Mesendoderm (in vitro differentiated cells): ENCODE data around the gene PPP4C.

Experiments
- DNase-seq: peaks from one replicate; pipeline ENCODE4 v3.0.0; 2013
- H2AK5ac ChIP-seq: 2 replicates; pipeline ENCODE4 v1.6.1; 2013; ENCODE audit warnings: low read length, inconsistent platforms
- H2BK120ac ChIP-seq: 2 replicates; pipeline ENCODE4 v1.6.1; 2013; ENCODE audit warnings: low read depth, mild to moderate bottlenecking, low read length, moderate library complexity, mixed read lengths
- H2BK15ac ChIP-seq: replicated peaks from 2 replicates; pipeline ENCODE4 v1.6.1; 2013; ENCODE audit warnings: low read depth, mild to moderate bottlenecking, moderate library complexity
- H2BK5ac ChIP-seq: 2 replicates; pipeline ENCODE4 v1.6.1; 2013; ENCODE audit warnings: low read length, inconsistent platforms
- H3K18ac ChIP-seq: 2 replicates; pipeline ENCODE4 v1.6.1; 2013; ENCODE audit warnings: mild to moderate bottlenecking, low read length, mixed read lengths
- H3K23ac ChIP-seq: one replicate; pipeline ENCODE4 v1.6.1; 2013; ENCODE audit warnings: low read length
- H3K27ac ChIP-seq: 2 replicates; pipeline ENCODE4 v1.5.1; 2013; ENCODE audit warnings: low read depth, mild to moderate bottlenecking, inconsistent platforms, low read length, moderate library complexity
- H3K27me3 ChIP-seq: 2 replicates; pipeline ENCODE4 v1.6.1; 2013; ENCODE audit warnings: low read length, control low read depth, mild to moderate bottlenecking, inconsistent platforms; ENCODE audit not compliant: insufficient read depth, poor library complexity
- H3K36me3 ChIP-seq: 2 replicates; pipeline ENCODE4 v1.6.1; 2013; ENCODE audit warnings: low read length, inconsistent platforms; ENCODE audit not compliant: control insufficient read depth, insufficient read depth
- H3K4ac ChIP-seq: one replicate; pipeline ENCODE4 v1.6.1; 2013; ENCODE audit warnings: low read depth, mild to moderate bottlenecking, low read length, moderate library complexity
- H3K4me1 ChIP-seq: 2 replicates; pipeline ENCODE4 v1.6.1; 2013; ENCODE audit warnings: low read depth, low read length, inconsistent platforms; ENCODE audit not compliant: control insufficient read depth
- H3K4me2 ChIP-seq: 2 replicates; pipeline ENCODE4 v1.6.1; 2013; ENCODE audit warnings: low read length
- H3K4me3 ChIP-seq: 2 replicates; pipeline ENCODE4 v1.5.1; 2013; ENCODE audit warnings: mild to moderate bottlenecking, low read length
- H3K56ac ChIP-seq: one replicate; pipeline ENCODE4 v1.6.1; 2013; ENCODE audit warnings: low read length
- H3K79me1 ChIP-seq: 2 replicates; pipeline ENCODE4 v1.6.1; 2013; ENCODE audit warnings: low read length, inconsistent platforms
- H3K79me2 ChIP-seq: 2 replicates; pipeline ENCODE4 v1.6.1; 2013; ENCODE audit warnings: mild to moderate bottlenecking, low read length; ENCODE audit not compliant: control insufficient read depth, insufficient read depth
- H3K9ac ChIP-seq: 2 replicates; pipeline ENCODE4 v1.6.1; 2013; ENCODE audit warnings: low read length, inconsistent platforms
- H4K5ac ChIP-seq: one replicate; pipeline ENCODE4 v1.6.1; 2013; ENCODE audit warnings: low read length
- H4K8ac ChIP-seq: one replicate; pipeline ENCODE4 v1.6.1; 2013; ENCODE audit warnings: low read depth, mild to moderate bottlenecking, control low read depth, low read length, moderate library complexity
- WGBS: extraction: QIAGEN DNeasy Blood & Tissue Kit; methylation state at CpG from one replicate; pipeline ENCODE4 v1.1.7; 2013; ENCODE audit warnings: low lambda C conversion rate, missing lambda C conversion rate; ENCODE audit not compliant: insufficient coverage; ENCODE audit errors: extremely low coverage; 5-methylcytosine and 5-hydroxymethylcytosine counted together

PPP4C gene

DNA sequence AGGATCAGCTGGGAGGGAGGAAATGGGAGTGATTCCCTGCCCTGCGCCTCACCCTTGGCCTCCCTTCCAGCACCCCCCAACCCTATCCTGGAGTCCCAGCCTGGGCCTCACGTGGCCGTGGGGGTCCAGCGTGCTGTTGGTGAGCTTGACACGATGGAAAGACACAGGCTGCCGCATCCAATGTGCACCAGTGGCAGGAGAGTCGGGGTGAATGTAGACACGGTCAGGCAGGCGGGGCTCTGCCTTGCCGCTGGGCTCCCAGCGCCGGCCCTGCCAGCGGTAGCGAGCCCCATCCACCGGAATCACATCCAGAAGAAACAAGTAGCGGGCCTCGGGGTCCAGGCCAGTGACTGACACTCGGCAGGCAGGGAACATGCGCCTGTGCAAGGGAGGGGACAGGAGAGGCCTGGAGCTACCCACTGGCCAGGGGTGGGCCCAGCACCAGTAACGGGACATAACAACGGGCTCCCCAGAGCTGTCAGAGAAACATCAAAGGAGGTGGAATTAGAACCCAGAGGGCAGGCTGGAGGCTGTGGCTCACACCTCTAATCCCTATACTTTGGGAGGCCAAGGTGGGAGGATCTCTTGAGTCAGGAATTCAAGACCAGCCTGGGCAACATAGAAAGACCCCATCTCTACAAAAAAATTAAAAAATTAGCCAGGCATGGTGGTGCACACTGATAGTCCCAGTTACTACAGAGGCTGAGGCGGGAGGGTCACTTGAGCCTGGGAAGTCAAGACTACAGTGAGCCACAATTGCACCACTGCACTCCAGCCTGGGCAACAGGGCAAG is 13.2 kb downstream of the PPP4C start:
- H3K27ac ChIP-seq: no peak overlapping the region
- no peak overlapping the region for H4K8ac ChIP-seq
- no peaks in the 10 kb centered on the region for H3K79me1 ChIP-seq
- no peak overlapping the region for H2BK5ac ChIP-seq
- H3K79me2 ChIP-seq: peaks cover 3% of the 10 kb centered on the region
- H3K4me2 ChIP-seq: no peak overlapping the region
- H3K36me3 ChIP-seq: peaks cover 4% of the 10 kb centered on the region
- peak overlapping the region; percentile 48 for H3K23ac ChIP-seq
- no peak overlapping the region for H4K5ac ChIP-seq
- H3K9ac ChIP-seq: peak overlapping the region; percentile 42
- H3K4ac ChIP-seq: no peak overlapping the region
- no peak overlapping the region for H2BK15ac ChIP-seq
- peak overlapping the region; percentile 64 for H3K56ac ChIP-seq
- H2AK5ac ChIP-seq: no peak overlapping the region
- H3K4me1 ChIP-seq: peaks cover 9% of the 10 kb centered on the region
- WGBS: no CpG with 5 or more reads among the region's 22 CpGs
- no peaks in the 10 kb centered on the region for H3K27me3 ChIP-seq
- H3K4me3 ChIP-seq: no peak overlapping the region
- DNase-seq: peak; percentile 42
- H3K18ac ChIP-seq: no peak overlapping the region
- H2BK120ac ChIP-seq: no peak overlapping the region

DNA sequence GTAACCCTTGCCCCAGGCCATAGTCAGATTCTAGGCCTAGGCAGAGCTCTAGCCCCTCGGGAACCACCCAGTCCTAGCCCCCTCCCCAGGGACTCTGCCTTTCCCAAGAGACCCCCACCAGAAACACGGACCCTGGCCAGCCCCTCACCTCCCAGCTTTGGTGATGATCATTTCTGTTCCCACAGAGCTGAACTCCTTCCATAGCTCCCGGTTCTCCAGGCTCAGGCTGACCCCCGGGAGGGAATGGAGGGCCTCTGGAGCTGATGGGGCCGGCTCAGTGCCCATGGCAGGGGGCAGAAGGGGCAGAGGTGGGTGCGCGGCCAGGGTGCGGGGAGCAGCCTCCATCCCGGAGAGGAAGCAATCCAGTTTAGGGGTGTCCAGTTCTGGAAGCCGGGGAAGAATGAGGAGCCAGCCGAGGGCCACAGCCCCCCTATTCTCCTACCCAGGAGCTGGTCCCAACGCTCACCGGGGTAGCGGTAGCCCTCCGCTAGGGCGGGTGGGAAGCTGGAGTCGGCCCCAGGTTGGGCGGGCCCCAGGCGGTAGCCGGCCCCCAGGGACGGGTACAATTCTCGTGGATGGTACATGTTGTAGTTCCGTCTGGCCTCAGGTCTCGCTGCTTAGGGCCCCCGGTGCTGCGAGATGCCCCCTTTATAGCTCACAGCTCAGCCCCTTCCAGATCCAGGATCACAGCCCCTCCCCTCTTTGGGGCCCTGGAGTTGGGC is 15.0 kb downstream of the PPP4C start:
- Histone ChIP-seq H3K27ac (no peak overlapping the region), H3K4ac (peak overlapping the region; percentile 22), H3K36me3 (no peaks in the 10 kb centered on the region), H3K79me2 (peaks cover 3% of the 10 kb centered on the region), H3K4me1 (peaks cover 5% of the 10 kb centered on the region), H3K18ac (peak overlapping the region; percentile 29), H3K23ac (peak overlapping the region; percentile 66), H3K56ac (peak overlapping the region; percentile 91), H3K27me3 (no peaks in the 10 kb centered on the region), H2AK5ac (peak overlapping the region; percentile 68), H3K9ac (peak overlapping the region; percentile 79), H2BK15ac (no peak overlapping the region), H2BK5ac (no peak overlapping the region), H4K5ac (no peak overlapping the region), H2BK120ac (peak overlapping the region; percentile 51), H3K4me2 (peak overlapping the region; percentile 53), H3K4me3 (no peak overlapping the region), H4K8ac (no peak overlapping the region), H3K79me1 (no peaks in the 10 kb centered on the region)
- no peak for DNase-seq
- no CpG with 5 or more reads among the region's 26 CpGs for WGBS

DNA sequence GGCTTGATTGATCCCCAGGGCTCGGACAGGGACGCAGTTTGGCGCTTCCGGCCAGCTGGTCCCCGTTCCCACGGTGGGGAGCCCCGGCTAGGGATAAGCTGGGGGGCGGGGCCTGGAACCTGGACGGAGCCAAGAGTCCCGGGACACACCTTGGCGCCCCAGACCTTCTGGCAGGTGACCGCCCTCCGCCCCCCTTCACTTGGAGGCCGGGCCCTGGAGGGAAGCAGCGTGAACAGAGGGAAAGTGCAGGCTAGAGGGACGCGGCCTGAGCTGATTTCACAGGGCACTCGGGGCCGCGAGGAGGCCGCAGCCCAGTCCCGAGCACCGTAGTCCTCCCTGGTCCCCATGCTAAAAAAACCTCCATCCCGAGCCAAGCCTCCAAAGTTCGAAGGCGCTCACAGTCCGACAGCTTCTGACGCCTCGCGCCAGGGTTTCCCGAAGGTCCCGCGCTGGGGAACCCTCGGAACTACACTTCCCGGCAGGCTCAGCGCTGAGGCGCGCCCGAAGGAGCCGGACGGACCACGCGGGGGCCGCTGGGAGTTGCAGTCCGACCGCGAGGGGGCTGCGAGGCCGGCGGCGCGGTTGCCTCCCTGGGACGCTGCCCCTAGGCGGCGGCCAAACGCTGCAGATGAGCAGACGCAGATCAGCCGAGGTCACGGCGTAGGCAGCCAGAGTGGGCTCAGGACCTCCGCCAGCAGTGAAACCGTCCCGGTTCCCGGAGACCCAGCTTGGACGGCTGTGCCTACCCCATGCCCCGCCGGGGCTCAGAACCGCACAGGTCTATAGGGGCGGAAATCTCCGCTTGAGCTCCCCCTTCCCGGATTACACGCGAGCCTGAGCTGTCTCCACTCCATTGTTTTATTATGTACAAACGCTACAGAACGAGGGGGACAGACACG is 15.9 kb downstream of the PPP4C start, which contains the start of gene TBX6:
Gene TBX6 (minus strand): TSS at position 451 of the 899 bp plus-strand sequence. CDS start 731 bp downstream, outside the sequence.
- H2BK120ac ChIP-seq: no peak within 1 kb of the TSS

DNA sequence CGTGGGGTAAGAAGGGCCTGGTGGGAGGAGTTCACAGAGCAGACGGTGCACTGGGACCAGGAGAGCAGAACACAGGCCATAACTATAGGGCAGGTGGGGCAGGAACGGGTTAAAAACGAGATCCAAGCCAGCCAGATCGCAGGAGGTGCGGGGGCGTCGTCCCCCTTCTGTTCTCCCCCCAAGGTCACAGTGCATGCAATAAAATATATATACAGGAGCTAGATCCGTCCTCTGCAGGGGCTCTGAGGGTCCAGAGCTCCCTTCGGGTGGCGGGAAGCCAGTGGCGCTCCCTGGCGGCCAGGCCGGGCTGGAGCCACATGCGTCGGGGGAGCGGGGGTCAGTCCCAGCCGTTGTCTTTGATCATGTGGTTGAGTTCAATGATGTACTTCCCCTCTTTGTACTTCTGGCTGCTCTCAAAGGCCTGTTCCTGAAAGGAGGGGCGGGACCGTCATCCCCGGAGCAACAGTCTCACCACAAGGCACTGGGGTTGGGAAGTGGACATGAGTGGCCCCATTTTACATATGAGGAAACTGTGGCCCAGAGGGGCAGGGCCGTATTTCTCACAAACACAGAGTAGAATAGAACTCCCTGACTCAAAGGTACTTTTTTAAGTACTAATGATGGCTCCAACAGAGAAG is 16.7 kb downstream of the PPP4C start:
- no peak overlapping the region for H4K8ac ChIP-seq
- H3K18ac ChIP-seq: peak overlapping the region; percentile 34
- H3K4me1 ChIP-seq: peaks cover 5% of the 10 kb centered on the region
- no peaks in the 10 kb centered on the region for H3K27me3 ChIP-seq
- peak overlapping the region; percentile 70 for H3K9ac ChIP-seq
- H2BK15ac ChIP-seq: no peak overlapping the region
- peak; percentile 95 for DNase-seq
- no peak overlapping the region for H4K5ac ChIP-seq
- peak overlapping the region; percentile 58 for H3K27ac ChIP-seq
- H3K36me3 ChIP-seq: no peaks in the 10 kb centered on the region
- no peak overlapping the region for H2BK120ac ChIP-seq
- peaks cover 3% of the 10 kb centered on the region for H3K79me2 ChIP-seq
- H3K4ac ChIP-seq: peak overlapping the region; percentile 40
- H2AK5ac ChIP-seq: peak overlapping the region; percentile 45
- peak overlapping the region; percentile 48 for H3K4me2 ChIP-seq
- WGBS: no CpG with 5 or more reads among the region's 22 CpGs
- peak overlapping the region; percentile 63 for H2BK5ac ChIP-seq
- H3K23ac ChIP-seq: peak overlapping the region; percentile 10
- peak overlapping the region; percentile 73 for H3K4me3 ChIP-seq
- no peaks in the 10 kb centered on the region for H3K79me1 ChIP-seq
- peak overlapping the region; percentile 93 for H3K56ac ChIP-seq

More for the DNA sequence above, 15.9 kb downstream of the PPP4C start, which contains the start of gene TBX6:
- peak within 1 kb of the TSS; percentile 58 for H3K27ac ChIP-seq
- H2BK15ac ChIP-seq: no peak within 1 kb of the TSS
- H2AK5ac ChIP-seq: peak within 1 kb of the TSS; percentile 45
- peak within 1 kb of the TSS; percentile 46 for H3K4ac ChIP-seq
- H3K4me3 ChIP-seq: peak within 1 kb of the TSS; percentile 73
- H3K4me1 ChIP-seq: peaks cover 5% of the 10 kb centered on the region
- H3K27me3 ChIP-seq: no peaks in the 10 kb centered on the region
- H3K56ac ChIP-seq: peak within 1 kb of the TSS; percentile 93
- peak within 1 kb of the TSS; percentile 79 for H3K9ac ChIP-seq
- no peaks in the 10 kb centered on the region for H3K36me3 ChIP-seq
- no peak within 1 kb of the TSS for H4K5ac ChIP-seq
- H3K23ac ChIP-seq: peak within 1 kb of the TSS; percentile 10
- H3K79me2 ChIP-seq: peaks cover 3% of the 10 kb centered on the region
- H2BK5ac ChIP-seq: peak within 1 kb of the TSS; percentile 63
- WGBS: no CpG with 5 or more reads among the region's 76 CpGs
- H3K79me1 ChIP-seq: no peaks in the 10 kb centered on the region
- no peak within 1 kb of the TSS for H4K8ac ChIP-seq
- DNase-seq: peak; percentile 96
- peak within 1 kb of the TSS; percentile 69 for H3K4me2 ChIP-seq
- H3K18ac ChIP-seq: peak within 1 kb of the TSS; percentile 34

DNA sequence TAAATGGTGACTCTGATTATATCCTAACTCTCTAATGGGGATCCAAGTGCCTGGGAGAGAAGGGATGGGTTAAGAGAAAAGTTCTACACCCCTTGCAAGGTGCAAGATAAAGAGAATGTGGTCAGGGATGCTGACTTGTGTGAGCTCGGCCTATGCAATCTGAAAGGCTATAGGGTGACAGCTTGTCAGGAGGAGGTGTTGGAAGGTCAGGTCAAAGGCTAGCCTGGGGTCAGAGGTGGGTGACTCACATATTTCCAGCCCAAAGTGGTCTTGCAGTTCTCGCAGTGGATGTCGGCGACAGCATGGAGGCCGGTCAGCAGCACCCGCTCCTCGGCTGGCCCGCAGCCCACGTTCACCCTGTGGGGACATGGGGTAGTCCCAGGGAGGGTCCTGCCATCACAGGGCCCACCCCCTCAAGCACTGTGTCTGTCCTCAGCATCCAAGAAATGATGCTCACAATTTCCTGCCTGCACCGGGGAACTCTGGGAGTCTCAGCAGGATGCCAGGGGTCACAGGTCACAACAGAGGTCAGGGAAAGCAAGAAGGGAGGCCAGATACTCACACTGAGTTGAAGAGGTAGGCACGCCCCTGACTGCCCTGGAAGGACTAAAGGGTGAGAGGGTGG is 18.9 kb downstream of the PPP4C start:
- no peaks in the 10 kb centered on the region for H3K79me1 ChIP-seq
- H3K56ac ChIP-seq: peak overlapping the region; percentile 25
- no peak overlapping the region for H3K4me3 ChIP-seq
- H3K27ac ChIP-seq: no peak overlapping the region
- no peaks in the 10 kb centered on the region for H3K36me3 ChIP-seq
- H3K23ac ChIP-seq: no peak overlapping the region
- H3K4me2 ChIP-seq: no peak overlapping the region
- no peak overlapping the region for H2BK15ac ChIP-seq
- H3K9ac ChIP-seq: no peak overlapping the region
- no peaks in the 10 kb centered on the region for H3K27me3 ChIP-seq
- H3K4me1 ChIP-seq: peaks cover 5% of the 10 kb centered on the region
- no peak overlapping the region for H3K4ac ChIP-seq
- H4K5ac ChIP-seq: no peak overlapping the region
- peaks cover 3% of the 10 kb centered on the region for H3K79me2 ChIP-seq
- no peak overlapping the region for H2BK120ac ChIP-seq
- H4K8ac ChIP-seq: no peak overlapping the region
- H2AK5ac ChIP-seq: no peak overlapping the region
- no CpG with 5 or more reads among the region's 11 CpGs for WGBS
- H2BK5ac ChIP-seq: no peak overlapping the region
- H3K18ac ChIP-seq: no peak overlapping the region
- DNase-seq: no peak
